Astrocyte (in vitro differentiated cells and primary cell): ENCODE measurements around the gene LTB.

ENCODE experiments used
- CTCF ChIP-seq: IDR thresholded peaks from 2 replicates; pipeline ENCODE4 v1.5.1; 2011; ENCODE audit warnings: low read depth, mild to moderate bottlenecking, inconsistent platforms, low read length, moderate library complexity; ENCODE audit not compliant: insufficient read depth
- EZH2 ChIP-seq: IDR thresholded peaks from 2 replicates; pipeline ENCODE4 v1.6.1; 2012; ENCODE audit warnings: mild to moderate bottlenecking, low read length, inconsistent platforms; ENCODE audit not compliant: insufficient read depth

- TF ChIP-seq CTCF (no peak), EZH2 (no peak)
These were observed 1.8 kb downstream of the LTB start for GRCh38 chr6:31580438-31580740.
